Left forelimb (tissue), 1 donor: ENCODE results near the gene HYDIN.
"Not testable (repeated sequence)": the region's sequence is repeated elsewhere in the genome, so short reads cannot be mapped to it uniquely, and the experiment has no call there.

Experiments
- DNase-seq: peaks from one replicate; pipeline ENCODE4 v3.0.0-alpha.2; 2018; ENCODE audit warnings: low spot score

HYDIN gene

DNA sequence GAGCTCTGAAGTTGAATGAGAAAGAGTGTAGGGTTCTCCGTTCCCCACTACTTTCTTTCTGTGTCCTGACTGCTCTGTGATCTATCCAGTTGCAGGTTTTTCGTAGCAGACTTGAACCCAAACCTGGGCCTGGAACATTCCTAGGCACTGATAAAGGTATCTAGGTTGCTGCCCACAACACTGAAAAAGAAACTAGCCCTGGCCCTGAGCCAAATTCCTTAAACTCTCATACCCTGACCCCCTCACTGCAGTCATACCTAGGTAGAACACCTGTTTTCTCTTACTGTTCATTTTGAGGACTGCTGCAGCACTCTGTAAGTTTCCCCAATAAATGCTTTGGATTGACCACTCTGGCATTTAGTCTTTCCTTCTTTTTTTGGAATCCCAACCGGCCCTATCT is 5.4 kb downstream of the HYDIN start:
- DNase-seq: no peak

DNA sequence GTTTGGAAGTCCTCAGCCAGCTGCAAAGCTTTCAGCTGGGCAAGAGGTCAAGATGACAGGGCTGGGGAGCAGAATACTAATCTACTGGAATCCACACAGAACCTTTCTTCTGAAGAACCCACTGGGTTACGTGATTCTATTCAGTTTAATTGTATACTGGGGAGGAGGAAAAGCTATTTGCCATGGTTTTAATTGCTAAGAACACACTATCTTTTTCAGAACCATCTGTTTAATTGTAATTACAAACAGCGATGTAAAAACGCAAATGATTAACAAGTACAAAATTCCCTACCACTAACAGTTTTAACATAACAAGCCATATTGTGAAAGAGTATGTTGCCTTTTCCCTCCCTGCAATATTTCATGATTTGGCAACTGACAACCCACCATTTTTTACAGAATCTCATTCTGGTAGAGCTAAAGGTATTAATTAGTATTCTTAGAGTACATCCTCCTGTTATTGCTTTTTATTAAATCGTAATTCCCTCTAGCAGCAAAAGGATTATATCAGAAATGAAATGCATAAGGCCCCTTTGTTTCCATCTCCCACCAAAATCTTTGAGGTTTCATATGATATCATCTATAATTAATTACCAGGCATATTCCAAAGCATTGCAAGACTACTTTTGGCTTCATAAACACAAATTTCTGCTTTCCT is 12.1 kb downstream of the HYDIN start:
- DNase-seq: no peak

DNA sequence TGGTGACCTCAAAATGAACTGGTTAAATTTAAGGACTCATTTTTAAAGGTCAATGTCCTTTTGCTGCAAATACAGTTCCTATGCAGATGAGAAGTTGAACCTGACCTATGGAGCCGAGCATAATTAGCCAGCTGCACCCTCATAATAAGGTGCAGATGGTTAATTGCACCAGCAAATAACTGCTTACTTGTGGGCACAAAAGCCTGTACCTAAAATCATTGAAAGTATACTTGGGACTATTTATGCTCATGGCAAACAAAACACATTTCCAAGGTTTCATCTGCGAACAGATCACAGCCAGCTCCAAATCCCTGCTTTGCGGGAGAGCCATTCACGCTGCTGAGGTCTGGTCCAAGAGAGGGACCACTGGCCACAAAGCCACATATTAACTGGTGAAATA is 13.0 kb downstream of the HYDIN start:
- DNase-seq: no peak

DNA sequence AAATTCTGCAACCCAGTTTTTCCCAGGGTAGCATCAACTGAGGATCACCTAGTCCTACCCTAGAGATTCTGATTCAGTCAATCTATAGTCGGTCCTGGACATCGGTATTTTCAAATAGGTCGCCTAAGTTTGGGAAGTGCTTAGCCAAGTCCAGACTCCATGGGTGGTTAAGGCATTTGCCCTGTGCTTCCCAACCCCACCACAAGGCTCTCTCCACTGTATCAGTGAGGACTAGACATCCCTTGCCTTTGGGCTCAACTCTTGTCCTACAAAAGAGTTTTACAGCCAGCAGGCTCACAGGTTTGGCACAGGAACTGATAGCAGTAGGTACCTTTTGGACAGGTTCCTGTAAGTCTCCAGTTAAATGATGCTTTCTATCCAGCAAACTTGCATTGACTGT is 13.8 kb downstream of the HYDIN start:
- DNase-seq: no peak

DNA sequence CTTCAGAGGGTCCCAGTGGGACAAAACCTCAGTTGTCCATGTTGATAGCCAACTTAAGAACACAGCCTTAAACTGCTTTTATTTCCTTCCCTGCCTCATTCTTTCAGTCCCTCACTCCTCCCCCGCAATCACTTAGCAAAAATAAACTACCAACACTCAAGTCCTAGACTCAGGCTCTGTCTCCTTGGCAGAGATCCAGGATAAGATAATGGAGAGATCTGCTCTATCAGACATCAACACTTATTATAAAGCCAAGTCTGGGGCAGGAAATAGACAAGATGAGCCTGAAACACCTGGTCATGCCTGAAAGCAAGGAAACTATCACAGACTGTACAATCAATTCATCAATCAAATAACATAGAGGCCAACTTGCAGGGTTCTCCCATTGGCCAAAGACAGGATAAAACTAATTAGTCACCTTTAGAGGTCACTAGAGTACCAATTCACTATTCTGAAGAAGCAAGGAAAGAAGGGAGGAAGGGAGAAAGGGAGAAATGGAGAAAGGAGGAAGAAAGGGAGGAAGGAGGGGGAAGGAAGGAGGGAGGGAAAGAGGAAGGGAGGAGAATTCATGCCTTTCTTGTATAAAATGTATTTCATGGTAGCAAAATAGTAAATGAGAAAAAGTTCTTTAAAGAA is 15.7 kb downstream of the HYDIN start:
- DNase-seq: no peak

DNA sequence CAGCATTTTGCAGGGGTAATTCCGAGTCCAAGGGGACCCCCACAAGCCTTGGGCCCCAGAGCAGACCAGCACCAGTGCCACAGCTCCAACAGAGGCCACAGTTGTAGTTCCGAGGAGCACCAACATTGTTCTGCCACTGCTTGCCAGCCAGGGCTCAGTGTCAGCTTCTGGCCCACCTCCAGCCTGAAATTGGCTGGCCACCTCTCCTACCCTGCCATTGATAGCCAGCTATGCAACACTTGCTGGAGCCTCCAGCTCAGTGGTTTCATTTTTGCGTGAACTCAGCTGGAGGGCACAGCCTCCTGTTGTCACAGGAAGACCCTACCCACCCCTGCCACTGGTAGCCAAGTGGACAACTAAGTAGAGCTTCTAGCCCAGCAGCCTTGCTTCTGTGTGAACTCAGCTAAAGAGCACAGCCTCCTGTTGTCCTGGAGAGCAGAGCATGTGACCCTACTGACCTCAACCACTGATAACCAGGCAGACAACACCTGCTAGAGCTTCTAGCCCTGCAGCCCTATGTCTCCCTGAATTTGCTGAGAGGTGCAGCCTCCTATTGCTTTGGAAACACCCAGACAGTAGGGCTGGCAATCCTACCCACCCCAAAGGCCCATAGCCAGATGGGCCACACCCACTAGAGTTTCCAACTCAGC is 24.9 kb downstream of the HYDIN start:
- DNase-seq: no peak

DNA sequence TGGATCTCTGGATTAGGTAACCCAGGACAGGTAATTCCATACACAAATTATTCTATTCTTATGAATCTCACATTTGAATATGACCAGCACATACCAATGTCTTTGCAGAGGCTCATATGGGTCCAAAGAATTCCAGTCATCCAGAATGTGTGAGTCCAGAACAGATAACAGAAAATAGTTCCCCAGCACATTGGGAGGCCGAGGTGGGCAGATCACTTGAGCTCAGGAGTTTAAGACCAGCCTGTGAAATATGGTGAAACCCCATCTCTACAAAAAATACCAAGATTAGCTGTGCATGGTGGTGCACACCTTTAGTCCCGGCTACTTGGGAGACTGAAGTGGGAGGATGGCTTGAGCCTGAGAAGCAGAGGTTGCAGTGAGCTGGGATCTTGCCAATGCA is 26.9 kb downstream of the HYDIN start:
- no peak for DNase-seq

DNA sequence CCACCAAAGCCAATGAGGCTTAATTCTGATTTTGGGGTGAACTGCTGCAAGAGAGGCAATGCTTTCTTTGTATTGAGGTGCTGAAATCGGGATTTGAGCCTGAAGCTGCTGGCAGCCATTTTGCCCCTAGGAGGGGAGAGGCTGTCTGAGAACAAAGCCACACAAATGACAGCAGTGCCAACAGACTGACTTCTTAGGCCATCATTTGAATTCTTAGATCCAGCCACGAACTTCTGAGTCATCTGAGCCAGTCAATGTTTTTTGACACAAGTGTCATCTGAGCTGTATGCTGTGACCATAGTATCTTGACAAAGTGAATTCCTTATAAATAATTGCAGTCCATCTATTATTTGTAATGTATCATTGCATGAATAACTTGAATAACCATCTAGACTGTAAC is 29.0 kb downstream of the HYDIN start:
- DNase-seq: no peak

DNA sequence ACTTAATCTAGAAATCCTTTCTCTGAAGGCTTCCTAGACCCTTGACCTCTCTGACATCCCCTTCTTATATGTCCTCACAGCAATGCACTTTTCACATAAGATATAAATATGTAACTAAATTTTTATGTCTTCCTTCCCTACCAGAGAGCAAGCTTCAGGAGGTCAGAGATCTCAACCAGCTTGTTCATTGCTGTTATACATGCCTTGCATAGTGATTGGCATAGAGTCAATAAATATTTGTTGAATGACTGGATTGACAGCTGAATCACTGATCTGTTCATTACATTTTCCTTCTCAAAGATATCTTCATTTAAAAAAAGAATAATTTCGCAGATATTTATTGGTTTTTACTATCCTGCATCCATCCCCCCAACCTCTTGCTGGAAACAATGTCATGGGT is 29.5 kb downstream of the HYDIN start:
- no peak for DNase-seq

DNA sequence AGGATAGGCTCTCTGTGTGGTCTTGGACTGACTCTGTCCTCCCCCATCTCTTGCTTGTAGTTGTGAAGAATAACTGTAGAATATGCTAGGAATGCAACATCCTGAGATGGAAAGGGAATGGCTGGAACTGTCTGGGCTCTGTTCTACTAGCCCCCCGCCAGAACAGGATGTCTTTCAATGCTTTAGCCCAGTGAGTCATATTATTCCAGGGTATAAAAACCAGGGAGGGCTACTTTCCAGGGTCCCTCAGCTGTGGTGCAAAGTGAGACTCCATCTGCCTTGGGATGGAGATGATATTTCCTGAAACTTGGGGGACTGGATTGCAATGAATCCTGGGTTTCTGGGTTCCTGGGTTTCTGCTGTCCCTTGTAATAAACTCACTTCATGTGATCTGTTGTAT is 32.1 kb downstream of the HYDIN start:
- DNase-seq: no peak

DNA sequence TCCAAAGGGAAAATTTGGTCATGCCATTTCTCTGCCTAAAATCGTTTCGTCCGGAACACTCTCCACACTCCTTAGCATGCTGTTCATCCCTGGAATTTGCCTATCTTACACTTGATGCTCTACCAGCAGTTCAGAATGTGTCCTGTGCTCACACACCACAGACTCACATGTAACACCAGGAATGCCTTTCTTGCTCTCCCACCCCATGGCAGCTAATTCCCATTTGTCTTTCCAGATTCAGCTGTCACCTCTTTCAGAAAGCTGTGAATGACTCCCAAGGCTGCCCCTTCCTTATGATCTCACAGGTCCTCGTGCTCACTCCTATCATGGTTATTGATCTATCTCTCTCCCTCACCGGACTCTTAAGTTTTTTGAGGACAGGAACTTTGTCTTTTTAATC is 38.1 kb downstream of the HYDIN start:
- no peak for DNase-seq

DNA sequence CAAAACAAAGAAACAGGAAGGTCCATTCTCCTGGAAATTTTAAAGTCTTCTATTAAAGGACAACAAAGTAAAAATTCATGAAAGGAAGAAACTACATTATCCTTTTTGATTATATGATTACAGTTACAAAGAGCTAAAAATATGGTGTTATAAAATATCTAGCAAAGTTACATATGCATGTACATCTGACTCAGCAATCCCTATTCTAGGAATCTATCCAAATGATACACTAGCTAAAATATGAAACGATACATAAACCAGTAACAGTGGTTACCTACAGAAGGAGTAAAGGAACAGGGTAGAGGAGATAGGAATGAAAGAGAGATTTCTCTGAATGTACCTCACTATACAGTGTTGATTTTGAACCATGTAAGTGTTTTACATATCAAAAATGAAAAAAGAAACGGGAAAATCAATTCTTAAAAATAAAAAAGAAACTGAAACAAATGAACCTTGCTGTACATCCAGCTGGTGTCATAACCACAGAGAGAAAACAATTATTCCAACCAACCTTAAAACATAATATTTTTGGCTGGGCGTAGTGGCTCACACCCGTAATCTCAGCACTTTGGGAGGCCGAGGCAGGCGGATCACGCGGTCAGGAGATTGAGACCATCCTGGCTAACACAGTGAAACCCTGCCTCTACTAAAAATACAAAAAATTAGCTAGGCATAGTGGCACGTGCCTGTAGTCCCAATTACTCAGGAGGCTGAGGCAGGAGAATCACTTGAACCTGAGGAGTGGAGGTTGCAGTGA is 41.4 kb downstream of the HYDIN start:
- no peak for DNase-seq

DNA sequence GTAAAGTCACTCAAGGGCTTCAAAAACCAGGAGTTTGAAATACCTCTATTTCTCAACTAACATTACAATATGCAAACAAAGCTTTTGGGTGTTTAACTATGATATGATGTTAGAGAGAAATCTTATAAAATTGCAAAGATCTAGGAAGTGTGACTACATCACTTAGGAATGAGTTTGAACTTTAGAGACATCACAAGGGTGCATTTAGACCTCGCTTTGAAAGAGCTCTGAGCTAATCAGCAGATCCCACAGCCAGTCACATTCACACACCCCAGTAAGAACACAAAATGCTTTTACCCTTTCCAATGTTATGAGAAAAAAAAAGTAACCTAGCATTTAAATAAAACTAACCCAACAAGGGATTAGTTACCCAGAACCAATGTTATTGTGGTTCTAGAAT is 45.2 kb downstream of the HYDIN start:
- DNase-seq: no peak

DNA sequence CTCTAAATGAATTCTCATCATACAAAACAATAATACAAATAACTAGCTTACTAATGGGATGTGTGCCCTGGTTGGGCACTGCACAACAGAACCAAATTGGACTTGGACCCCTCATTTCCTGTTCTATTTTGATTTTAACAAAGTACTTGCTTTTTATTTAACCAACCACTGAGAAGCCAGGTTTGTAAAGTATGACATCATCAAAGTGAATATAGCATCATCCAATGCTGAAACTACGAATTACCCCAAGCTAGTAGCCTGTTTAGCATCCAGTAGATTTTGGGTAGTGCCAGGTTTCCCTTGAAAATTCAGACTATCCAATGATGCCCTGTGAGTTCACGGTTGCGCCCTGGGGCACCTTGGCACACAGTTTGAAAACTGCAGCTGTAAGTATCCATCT is 51.0 kb downstream of the HYDIN start:
- no peak for DNase-seq

DNA sequence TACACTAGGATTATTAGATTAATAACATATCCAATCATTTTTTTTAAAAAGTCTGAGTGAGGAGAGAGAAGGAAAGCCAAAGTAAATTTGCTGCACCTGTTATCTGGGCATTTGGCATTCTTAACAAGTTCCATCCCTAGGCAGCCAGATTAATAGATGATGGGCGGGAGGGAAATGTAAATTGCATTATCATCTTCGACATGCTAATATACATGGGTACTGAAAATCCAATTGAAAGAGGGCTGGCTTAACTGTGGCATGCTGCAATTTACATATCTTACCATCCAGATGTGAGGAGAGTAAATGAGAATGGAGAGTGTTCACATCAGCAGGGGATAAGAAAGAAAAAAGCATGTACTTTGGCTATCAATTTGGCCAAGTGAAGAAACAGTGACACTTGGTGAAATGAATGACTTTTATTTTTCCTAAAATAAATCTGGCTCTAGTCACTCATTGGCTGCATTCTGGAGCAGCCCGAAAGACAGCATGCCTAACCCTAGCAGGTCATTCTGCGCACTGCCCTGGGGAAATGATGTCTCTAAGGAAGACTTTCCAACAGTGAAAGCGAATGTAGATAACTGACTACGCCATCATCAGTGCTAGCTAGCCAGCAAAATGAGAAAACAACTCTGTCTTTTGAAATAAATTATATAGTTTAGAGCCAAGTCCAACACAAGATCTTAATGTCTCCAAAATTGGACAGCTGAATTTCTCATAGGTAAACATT is 57.9 kb downstream of the HYDIN start:
- no peak for DNase-seq

DNA sequence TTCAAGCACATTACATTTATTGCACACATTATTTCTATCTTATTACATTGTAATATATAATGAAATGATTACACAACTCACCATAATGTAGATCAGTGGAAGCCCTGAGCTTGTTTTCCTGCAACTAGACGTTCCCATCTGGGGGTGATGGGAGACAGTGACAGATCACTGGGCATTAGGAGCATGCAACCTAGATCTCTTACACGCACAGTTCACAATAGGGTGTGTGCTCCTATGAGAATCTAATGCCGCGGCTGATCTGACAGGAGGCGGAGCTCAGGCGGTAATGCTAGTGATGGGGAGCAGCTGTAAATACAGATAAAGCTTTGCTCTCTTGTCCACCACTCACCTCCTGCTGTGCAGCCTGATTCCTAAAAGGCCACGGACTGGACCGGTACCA is 69.5 kb downstream of the HYDIN start:
- DNase-seq: not testable (repeated sequence)

DNA sequence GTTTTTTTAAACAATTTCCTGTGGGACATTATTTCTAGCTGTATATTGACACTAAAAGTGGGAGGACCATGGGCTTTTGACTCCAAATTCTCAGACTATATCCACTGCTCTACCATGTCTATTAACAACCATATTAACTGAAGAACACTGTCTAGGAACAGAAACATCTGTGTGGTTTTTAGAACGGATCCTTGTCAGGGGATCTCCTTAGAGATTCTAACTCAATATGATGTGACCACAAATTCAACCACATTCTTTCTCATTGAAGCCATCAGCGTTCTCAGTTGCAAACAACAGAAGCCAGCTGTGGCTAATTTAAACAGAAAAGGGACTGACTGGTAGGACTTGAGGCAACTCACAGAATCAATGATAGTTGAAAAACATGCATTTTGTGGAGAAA is 73.2 kb downstream of the HYDIN start:
- DNase-seq: not testable (repeated sequence)

DNA sequence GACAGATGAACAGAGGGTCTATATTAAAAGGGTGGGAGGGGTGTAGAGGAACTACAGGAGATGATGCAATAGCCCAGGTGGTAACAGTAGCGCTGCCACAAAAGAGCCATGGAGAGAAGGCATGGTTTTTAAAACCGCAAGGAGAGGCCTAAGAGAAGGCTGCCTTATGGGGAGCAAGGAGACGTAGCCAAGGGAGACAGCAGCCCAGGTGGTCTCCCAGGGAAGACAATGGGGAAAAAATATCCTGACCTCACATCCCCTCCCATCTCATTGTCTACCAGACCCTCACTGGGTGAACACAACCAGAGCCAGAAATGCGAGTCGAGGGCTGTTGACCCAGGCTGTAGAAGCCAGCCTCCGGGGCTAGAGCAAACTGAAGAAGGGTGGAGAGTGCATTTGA is 77.2 kb downstream of the HYDIN start:
- not testable (repeated sequence) for DNase-seq

DNA sequence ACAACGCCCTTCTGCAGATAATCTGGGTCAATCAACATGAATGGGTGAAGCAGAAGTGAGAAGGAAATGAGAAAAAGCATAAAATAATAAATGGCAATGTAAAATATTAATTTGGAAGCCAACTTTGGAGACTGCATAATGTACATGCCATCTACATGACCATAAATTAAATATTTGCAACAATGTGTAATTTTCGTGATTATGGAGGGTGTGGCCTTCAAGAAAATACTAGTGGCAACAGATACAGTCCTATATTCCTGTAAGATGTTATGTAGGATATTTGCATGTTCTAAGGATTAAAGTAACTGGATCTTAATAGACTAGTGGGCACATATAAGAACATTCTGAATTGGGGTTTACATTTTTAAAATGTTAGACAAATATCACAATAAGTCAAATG is 78.9 kb downstream of the HYDIN start:
- DNase-seq: not testable (repeated sequence)

DNA sequence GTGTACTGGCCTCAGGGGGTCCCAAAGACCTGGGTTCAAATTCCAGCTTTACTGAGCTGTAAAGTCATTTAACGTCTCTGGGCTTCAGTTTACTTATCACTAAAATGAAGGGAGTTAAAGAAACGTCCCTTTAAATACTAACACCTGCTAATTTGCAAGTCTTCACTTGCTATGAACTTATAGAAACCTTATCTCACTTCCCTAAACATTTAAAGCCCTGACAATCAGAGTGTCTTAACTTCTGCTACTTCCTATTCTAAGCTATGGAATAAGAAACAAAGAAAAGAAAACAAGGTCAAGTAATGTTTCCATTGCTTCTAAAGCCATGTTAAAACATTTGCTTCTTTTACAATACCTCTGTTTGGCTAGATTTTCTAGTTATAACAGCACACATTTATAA is 87.3 kb downstream of the HYDIN start:
- DNase-seq: not testable (repeated sequence)

DNA sequence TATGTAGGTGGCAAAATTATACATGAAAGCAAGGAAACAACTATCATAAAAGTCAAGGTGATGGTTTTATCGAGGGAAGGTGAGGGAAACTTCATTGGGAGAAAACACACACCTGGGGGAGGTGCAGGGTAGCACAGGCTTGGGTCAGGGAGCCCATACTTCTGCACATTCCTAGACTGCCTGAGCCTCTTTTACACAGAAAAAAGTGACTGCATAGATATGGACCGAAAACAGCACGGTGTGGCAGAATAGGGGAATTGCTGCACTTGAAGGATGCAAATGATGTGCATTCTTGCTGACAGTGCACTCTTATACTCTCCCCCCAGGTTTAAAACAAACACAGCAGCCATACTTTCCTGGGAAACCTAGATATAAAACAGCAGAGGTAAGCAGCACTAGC is 120.0 kb downstream of the HYDIN start:
- not testable (repeated sequence) for DNase-seq

DNA sequence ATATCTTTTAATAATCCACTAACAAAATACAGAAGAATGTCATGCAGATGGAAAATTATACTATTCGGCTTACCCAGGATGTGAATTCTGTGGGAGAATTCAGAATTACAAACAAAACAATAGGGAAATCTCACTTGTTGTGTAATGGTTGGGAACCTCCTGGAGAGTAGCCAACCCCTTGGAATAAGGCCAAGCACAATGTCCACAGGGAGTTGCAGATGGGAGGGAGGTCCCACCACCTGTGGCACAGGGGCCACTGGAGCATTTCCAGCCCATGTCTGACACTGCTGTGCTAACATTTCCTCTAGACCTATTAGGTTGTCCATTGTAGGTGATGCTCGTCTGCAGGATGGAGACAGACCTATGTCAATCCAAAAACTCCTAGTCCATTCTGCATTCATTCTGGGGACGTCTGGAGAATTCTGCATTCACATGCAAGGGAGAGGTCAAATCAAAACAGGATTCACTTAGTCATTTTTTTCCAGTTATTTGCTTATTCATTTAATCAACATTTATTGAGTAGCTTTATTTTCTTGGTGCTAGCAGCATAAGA is 120.8 kb downstream of the HYDIN start:
- DNase-seq: not testable (repeated sequence)
